SK-N-SH (cell line): ENCODE results near the gene PALM3.
A peak's percentile ranks its signal among the peaks of the same experiment; 100 is the strongest.

Source experiments
- CTCF ChIP-seq: fragments of 200-600 bp; sonication (generic); IDR thresholded peaks from 2 replicates; pipeline ENCODE4 v1.6.1; 2017; ENCODE audit warnings: antibody characterized with exemption, mild to moderate bottlenecking, moderate library complexity
- JUND ChIP-seq: IDR thresholded peaks from 2 replicates; pipeline ENCODE4 v1.4.0; 2012
- MAX ChIP-seq: IDR thresholded peaks from 2 replicates; pipeline ENCODE4 v1.4.0; 2012; ENCODE audit warnings: low read depth
- MXI1 ChIP-seq: IDR thresholded peaks from 2 replicates; pipeline ENCODE4 v1.6.1; 2012; ENCODE audit warnings: mild to moderate bottlenecking, low read depth, low read length, improper control_type of control experiment
- POLR2AphosphoS5 ChIP-seq: IDR thresholded peaks from 2 replicates; pipeline ENCODE4 v1.6.1; 2012; ENCODE audit warnings: low read depth, low read length
- RFX5 ChIP-seq: IDR thresholded peaks from 2 replicates; pipeline ENCODE4 v1.6.1; 2012; ENCODE audit warnings: mild to moderate bottlenecking, improper control_type of control experiment, low read length
- SMC3 ChIP-seq: IDR thresholded peaks from 2 replicates; pipeline ENCODE4 v1.6.1; 2012; ENCODE audit warnings: low read depth, low read length, improper control_type of control experiment
- USF2 ChIP-seq: fragments of 150-350 bp; IDR thresholded peaks from 2 replicates; pipeline ENCODE4 v1.6.1; 2017; ENCODE audit warnings: antibody characterized with exemption, low read length, low read depth, borderline replicate concordance

- TF ChIP-seq CTCF (peak; percentile 64), SMC3 (0 out of 2 replicates have a peak, but pooled peaks have one; percentile 16), RFX5 (no peak), JUND (no peak), MAX (no peak), MXI1 (no peak), USF2 (no peak), POLR2AphosphoS5 (peak; percentile 29; the same call in 1 of the 2 replicates)
Observed at GRCh38 chr19:14023404-14024235, 38.3 kb downstream of the PALM3 start.
